Ishikawa (cell line): ENCODE results near the gene CTNNA3.

Source experiments
- CEBPB ChIP-seq: IDR thresholded peaks from 2 replicates; pipeline ENCODE4 v1.6.1; 2012
- CREB1 ChIP-seq: IDR thresholded peaks from 2 replicates; pipeline ENCODE4 v1.6.1; 2012; ENCODE audit warnings: low read depth
- EGR1 ChIP-seq: IDR thresholded peaks from 2 replicates; pipeline ENCODE4 v1.6.1; 2012
- EP300 ChIP-seq: IDR thresholded peaks from 2 replicates; pipeline ENCODE4 v1.6.1; 2012; ENCODE audit warnings: borderline replicate concordance
- FOXM1 ChIP-seq: IDR thresholded peaks from 2 replicates; pipeline ENCODE4 v1.6.1; 2012; ENCODE audit warnings: low read depth, borderline replicate concordance
- MAX ChIP-seq: IDR thresholded peaks from 2 replicates; pipeline ENCODE4 v1.6.1; 2012
- NFIC ChIP-seq: IDR thresholded peaks from 2 replicates; pipeline ENCODE4 v1.6.1; 2012
- RAD21 ChIP-seq: IDR thresholded peaks from 2 replicates; pipeline ENCODE4 v1.6.1; 2012; ENCODE audit warnings: low read depth
- REST ChIP-seq: IDR thresholded peaks from 2 replicates; pipeline ENCODE4 v1.6.1; 2012; ENCODE audit warnings: low read depth, mild to moderate bottlenecking
- TAF1 ChIP-seq: IDR thresholded peaks from 2 replicates; pipeline ENCODE4 v1.6.1; 2012; ENCODE audit warnings: low read depth, mild to moderate bottlenecking
- TCF12 ChIP-seq: IDR thresholded peaks from 2 replicates; pipeline ENCODE4 v1.6.1; 2012; ENCODE audit warnings: low read depth
- TEAD4 ChIP-seq: IDR thresholded peaks from 2 replicates; pipeline ENCODE4 v1.6.1; 2012
- USF1 ChIP-seq: IDR thresholded peaks from 2 replicates; pipeline ENCODE4 v1.6.1; 2012
- YY1 ChIP-seq: IDR thresholded peaks from 2 replicates; pipeline ENCODE4 v1.6.1; 2012; ENCODE audit warnings: low read depth
- ZBTB7A ChIP-seq: IDR thresholded peaks from 2 replicates; pipeline ENCODE4 v1.6.1; 2012; ENCODE audit warnings: low read depth

CTNNA3 gene

GRCh38 chr10:66980246-66980815 is 715.7 kb downstream of the CTNNA3 start:
- TF ChIP-seq YY1 (no peak), TCF12 (no peak), EP300 (no peak), NFIC (no peak), FOXM1 (no peak), REST (no peak), EGR1 (no peak), TAF1 (no peak), RAD21 (no peak), MAX (no peak), TEAD4 (no peak), CREB1 (no peak), USF1 (no peak), CEBPB (no peak), ZBTB7A (no peak)

- no peak for TF ChIP-seq EGR1
- TF ChIP-seq FOXM1 = no peak
- TF ChIP-seq REST = no peak
- no peak for TF ChIP-seq EP300
- TF ChIP-seq RAD21 = no peak
- no peak for TF ChIP-seq CREB1
- TF ChIP-seq YY1 = no peak
- no peak for TF ChIP-seq CEBPB
- no peak for TF ChIP-seq USF1
- TF ChIP-seq NFIC = no peak
- TF ChIP-seq MAX = no peak
- TF ChIP-seq ZBTB7A = no peak
- no peak for TF ChIP-seq TEAD4
- no peak for TF ChIP-seq TCF12
- no peak for TF ChIP-seq TAF1
Measured at GRCh38 chr10:66964946-66965345, 731.0 kb downstream of the CTNNA3 start.

- TF ChIP-seq MAX (no peak), RAD21 (no peak), CEBPB (no peak), NFIC (no peak), TAF1 (no peak), CREB1 (no peak)
Measured at GRCh38 chr10:66958466-66958865, 737.5 kb downstream of the CTNNA3 start.

- no peak for TF ChIP-seq USF1
- TF ChIP-seq EGR1 = no peak
- TF ChIP-seq TAF1 = no peak
- TF ChIP-seq FOXM1 = no peak
- TF ChIP-seq REST = no peak
- no peak for TF ChIP-seq NFIC
- TF ChIP-seq YY1 = no peak
Measured at GRCh38 chr10:66951896-66952295, 744.1 kb downstream of the CTNNA3 start.
